ENCODE results near the gene TMCO2. TPM values are rescaled to one million over a fixed set of nuclear protein-coding genes. Genes with fewer than 3 reads are reported as not detected.

The TMCO2 gene
- total RNA-seq, 1 experiment from 2014 or later, result not detected

DNA sequence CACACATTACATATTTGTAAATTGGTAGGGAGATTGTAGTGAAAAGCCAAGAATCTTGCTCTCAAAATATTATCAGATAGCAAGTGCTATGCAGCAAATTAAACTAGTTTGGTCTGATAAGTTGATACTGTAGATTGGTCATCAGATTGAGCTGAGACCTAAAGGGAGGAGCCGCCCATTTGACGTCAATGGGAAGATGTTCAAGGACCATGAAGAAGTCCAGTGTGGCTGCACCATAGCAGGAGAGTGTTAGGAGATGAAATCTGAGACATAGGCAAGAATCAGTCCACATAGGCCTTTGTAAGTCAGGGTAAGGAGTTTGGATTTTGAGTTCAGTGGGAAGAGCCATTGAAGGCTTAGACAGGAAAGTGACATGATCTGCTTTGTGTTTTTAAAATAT is 26.6 kb downstream of the TMCO2 start:
- no peak for DNase-seq
- Mint-ChIP-seq H3K27me3 (ENCODE audit: unreplicated experiment) (no peaks in the 10 kb centered on the region), H3K4me1 (ENCODE audit: low read depth, unreplicated experiment) (peaks cover 8% of the 10 kb centered on the region), H3K36me3 (ENCODE audit: insufficient read depth, unreplicated experiment) (peaks cover 18% of the 10 kb centered on the region), H3K27ac (ENCODE audit: unreplicated experiment) (no peak overlapping the region), H3K4me3 (ENCODE audit: low read depth, unreplicated experiment) (no peak overlapping the region), H3K9me3 (ENCODE audit: low read depth, unreplicated experiment) (no peaks in the 10 kb centered on the region)
- no peak for TF ChIP-seq CTCF (IDR thresholded peaks at IDR 0.05; ENCODE audit: unreplicated experiment)
- CTCF ChIA-PET, result no interaction called here
- intact Hi-C loops (cut with micrococcal nuclease; ENCODE audit: unreplicated experiment), result no loop called here
- BruUV-seq (replicated peaks), result no TSS peak

GRCh38 chr1:40276122-40276521 is 28.4 kb downstream of the TMCO2 start:
- TF ChIP-seq CTCF (IDR thresholded peaks at IDR 0.05; ENCODE audit: unreplicated experiment), result no peak
- DNase-seq, result no peak
- Mint-ChIP-seq H3K9me3 (ENCODE audit: low read depth, unreplicated experiment) (no peaks in the 10 kb centered on the region), H3K27me3 (ENCODE audit: unreplicated experiment) (no peaks in the 10 kb centered on the region), H3K4me3 (ENCODE audit: low read depth, unreplicated experiment) (no peak overlapping the region), H3K36me3 (ENCODE audit: insufficient read depth, unreplicated experiment) (peaks cover 17% of the 10 kb centered on the region), H3K27ac (ENCODE audit: unreplicated experiment) (no peak overlapping the region), H3K4me1 (ENCODE audit: low read depth, unreplicated experiment) (peaks cover 8% of the 10 kb centered on the region)
- intact Hi-C loops (cut with micrococcal nuclease; ENCODE audit: unreplicated experiment), result no loop called here
- CTCF ChIA-PET, result no interaction called here
- BruUV-seq (replicated peaks), result no TSS peak

- CTCF ChIA-PET, result interaction anchor here (1.0 kb wide), 1 partner anchor 57 kb away, joined by 3 read pairs; no protein-coding TSS in a partner anchor
- peaks cover 6% of the 10 kb centered on the region for H3K36me3 Mint-ChIP-seq (ENCODE audit: insufficient read depth, unreplicated experiment)
These were observed 34.1 kb downstream of the TMCO2 start for GRCh38 chr1:40281853-40282252.

DNA sequence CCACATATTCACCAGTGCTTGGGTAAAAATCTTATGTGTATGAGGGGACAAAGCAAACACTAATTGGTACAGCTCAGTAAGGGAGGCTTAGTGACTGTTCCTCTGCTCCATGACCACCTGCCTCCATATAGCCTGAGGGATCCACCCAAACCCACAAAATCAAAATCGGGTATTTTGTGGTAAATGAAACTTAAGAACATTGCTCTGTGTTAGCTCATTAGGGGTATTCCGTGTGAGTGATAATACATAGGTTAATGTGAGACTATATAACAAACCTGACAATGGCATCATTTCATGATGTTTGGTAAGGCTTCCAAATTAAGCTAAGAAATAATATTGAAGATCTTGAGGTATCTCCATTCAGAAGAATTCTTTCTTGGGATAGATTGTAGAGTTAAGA is 43.6 kb downstream of the TMCO2 start:
- Mint-ChIP-seq H3K4me3 (ENCODE audit: low read depth, unreplicated experiment) (no peak overlapping the region), H3K36me3 (ENCODE audit: insufficient read depth, unreplicated experiment) (peaks cover 17% of the 10 kb centered on the region), H3K4me1 (ENCODE audit: low read depth, unreplicated experiment) (no peaks in the 10 kb centered on the region), H3K27me3 (ENCODE audit: unreplicated experiment) (no peaks in the 10 kb centered on the region), H3K9me3 (ENCODE audit: low read depth, unreplicated experiment) (no peaks in the 10 kb centered on the region), H3K27ac (ENCODE audit: unreplicated experiment) (no peak overlapping the region)
- no TSS peak for BruUV-seq (replicated peaks)
- no peak for DNase-seq
- TF ChIP-seq CTCF (IDR thresholded peaks at IDR 0.05; ENCODE audit: unreplicated experiment), result no peak
- intact Hi-C loops (cut with micrococcal nuclease; ENCODE audit: unreplicated experiment), result no loop called here
- CTCF ChIA-PET, result interaction anchor here (0.7 kb wide), 1 partner anchor 152 kb away, joined by 9 read pairs; no protein-coding TSS in a partner anchor

More at GRCh38 chr1:40281853-40282252, 34.1 kb downstream of the TMCO2 start:
- H3K27ac Mint-ChIP-seq (ENCODE audit: unreplicated experiment), result no peak overlapping the region
- DNase-seq, result no peak
- no TSS peak for BruUV-seq (replicated peaks)
- H3K4me1 Mint-ChIP-seq (ENCODE audit: low read depth, unreplicated experiment), result no peaks in the 10 kb centered on the region
- no peaks in the 10 kb centered on the region for H3K27me3 Mint-ChIP-seq (ENCODE audit: unreplicated experiment)
- no peak overlapping the region for H3K4me3 Mint-ChIP-seq (ENCODE audit: low read depth, unreplicated experiment)
- intact Hi-C loops (cut with micrococcal nuclease; ENCODE audit: unreplicated experiment), result no loop called here
- no peak for TF ChIP-seq CTCF (IDR thresholded peaks at IDR 0.05; ENCODE audit: unreplicated experiment)
- H3K9me3 Mint-ChIP-seq (ENCODE audit: low read depth, unreplicated experiment), result no peaks in the 10 kb centered on the region
